Activated naive CD8-positive, alpha-beta T cell treated with anti-CD3 and anti-CD28 coated beads, Interleukin-2, amount 50 U/mL, for 24 hours (primary cell): ENCODE results near the gene GNPTG.

Experiments
- ATAC-seq: fragments of 150-1000 bp; cut with Tn5 transposase; one replicate; pipeline ENCODE4 v1.10.0; 2021
- DNase-seq: peaks from one replicate; pipeline ENCODE4 v3.0.0; 2021
- H3K27ac Mint-ChIP-seq: one replicate; pipeline ENCODE4 v1.8.0; 2021; ENCODE audit warnings: mild to moderate bottlenecking, mixed read lengths
- H3K27me3 Mint-ChIP-seq: one replicate; pipeline ENCODE4 v1.8.0; 2021; ENCODE audit warnings: mixed read lengths
- H3K36me3 Mint-ChIP-seq: one replicate; pipeline ENCODE4 v1.8.0; 2021; ENCODE audit warnings: low read depth, mixed read lengths
- H3K4me1 Mint-ChIP-seq: one replicate; pipeline ENCODE4 v1.8.0; 2021; ENCODE audit warnings: mixed read lengths
- H3K4me3 Mint-ChIP-seq: one replicate; pipeline ENCODE4 v1.8.0; 2021; ENCODE audit warnings: mild to moderate bottlenecking, moderate library complexity, mixed read lengths
- H3K9me3 Mint-ChIP-seq: one replicate; pipeline ENCODE4 v1.8.0; 2021; ENCODE audit warnings: mixed read lengths

Gene GNPTG

GRCh38 chr16:1393613-1394176, 42.0 kb downstream of the GNPTG start:
- ATAC-seq, result no peak
- Mint-ChIP-seq H3K9me3 (no peaks in the 10 kb centered on the region), H3K4me1 (no peaks in the 10 kb centered on the region), H3K36me3 (peaks cover 2% of the 10 kb centered on the region), H3K27me3 (no peaks in the 10 kb centered on the region), H3K27ac (no peak overlapping the region), H3K4me3 (no peak overlapping the region)
- no peak for DNase-seq

GRCh38 chr16:1394367-1394951, 42.7 kb downstream of the GNPTG start:
- Mint-ChIP-seq H3K4me3 (no peak overlapping the region), H3K36me3 (peaks cover 2% of the 10 kb centered on the region), H3K9me3 (no peaks in the 10 kb centered on the region)

GRCh38 chr16:1395444-1396031, 43.8 kb downstream of the GNPTG start:
- H3K27ac Mint-ChIP-seq, result no peak overlapping the region
- H3K4me3 Mint-ChIP-seq, result no peak overlapping the region
- H3K4me1 Mint-ChIP-seq, result no peaks in the 10 kb centered on the region
- ATAC-seq (no peak), DNase-seq (no peak)
- H3K27me3 Mint-ChIP-seq, result no peaks in the 10 kb centered on the region
- H3K9me3 Mint-ChIP-seq, result no peaks in the 10 kb centered on the region
- peaks cover 2% of the 10 kb centered on the region for H3K36me3 Mint-ChIP-seq

More at GRCh38 chr16:1394367-1394951, 42.7 kb downstream of the GNPTG start:
- H3K27ac Mint-ChIP-seq, result no peak overlapping the region
- DNase-seq (no peak), ATAC-seq (no peak)
- H3K4me1 Mint-ChIP-seq, result no peaks in the 10 kb centered on the region
- no peaks in the 10 kb centered on the region for H3K27me3 Mint-ChIP-seq

GRCh38 chr16:1397779-1398178, 46.0 kb downstream of the GNPTG start:
- DNase-seq, result no peak
- ATAC-seq, result no peak
- Mint-ChIP-seq H3K4me1 (no peaks in the 10 kb centered on the region), H3K36me3 (no peaks in the 10 kb centered on the region), H3K4me3 (no peak overlapping the region), H3K9me3 (no peaks in the 10 kb centered on the region), H3K27me3 (no peaks in the 10 kb centered on the region), H3K27ac (no peak overlapping the region)

- H3K27ac Mint-ChIP-seq, result no peak overlapping the region
- no peak overlapping the region for H3K4me3 Mint-ChIP-seq
- ATAC-seq, result no peak
- H3K27me3 Mint-ChIP-seq, result no peaks in the 10 kb centered on the region
- H3K9me3 Mint-ChIP-seq, result no peaks in the 10 kb centered on the region
- no peak for DNase-seq
- no peaks in the 10 kb centered on the region for H3K36me3 Mint-ChIP-seq
- no peaks in the 10 kb centered on the region for H3K4me1 Mint-ChIP-seq
Observed at GRCh38 chr16:1398351-1398750, 46.6 kb downstream of the GNPTG start.

GRCh38 chr16:1398826-1399581, 47.3 kb downstream of the GNPTG start:
- Mint-ChIP-seq H3K36me3 (no peaks in the 10 kb centered on the region), H3K27me3 (no peaks in the 10 kb centered on the region), H3K9me3 (no peaks in the 10 kb centered on the region), H3K4me1 (no peaks in the 10 kb centered on the region), H3K27ac (no peak overlapping the region), H3K4me3 (no peak overlapping the region)
- ATAC-seq, result no peak
- no peak for DNase-seq

- no peak for DNase-seq
- Mint-ChIP-seq H3K4me3 (no peak overlapping the region), H3K4me1 (no peaks in the 10 kb centered on the region), H3K27ac (no peak overlapping the region), H3K9me3 (no peaks in the 10 kb centered on the region), H3K27me3 (no peaks in the 10 kb centered on the region), H3K36me3 (no peaks in the 10 kb centered on the region)
- no peak for ATAC-seq
Observed at GRCh38 chr16:1401061-1401757, 49.5 kb downstream of the GNPTG start.

GRCh38 chr16:1401758-1402154, 50.0 kb downstream of the GNPTG start:
- Mint-ChIP-seq H3K27ac (no peak overlapping the region), H3K4me3 (no peak overlapping the region), H3K27me3 (no peaks in the 10 kb centered on the region), H3K9me3 (no peaks in the 10 kb centered on the region), H3K4me1 (no peaks in the 10 kb centered on the region), H3K36me3 (no peaks in the 10 kb centered on the region)
- ATAC-seq, result no peak
- no peak for DNase-seq

- H3K9me3 Mint-ChIP-seq, result no peaks in the 10 kb centered on the region
- no peaks in the 10 kb centered on the region for H3K36me3 Mint-ChIP-seq
- peaks cover 6% of the 10 kb centered on the region for H3K4me1 Mint-ChIP-seq
- DNase-seq (no peak), ATAC-seq (no peak)
- no peaks in the 10 kb centered on the region for H3K27me3 Mint-ChIP-seq
- H3K4me3 Mint-ChIP-seq, result no peak overlapping the region
- no peak overlapping the region for H3K27ac Mint-ChIP-seq
Observed at GRCh38 chr16:1403036-1403435, 51.3 kb downstream of the GNPTG start.

GRCh38 chr16:1403733-1404132, 52.0 kb downstream of the GNPTG start:
- H3K4me3 Mint-ChIP-seq, result no peak overlapping the region
- no peaks in the 10 kb centered on the region for H3K27me3 Mint-ChIP-seq
- peaks cover 8% of the 10 kb centered on the region for H3K4me1 Mint-ChIP-seq
- DNase-seq (no peak), ATAC-seq (no peak)
- no peak overlapping the region for H3K27ac Mint-ChIP-seq
- H3K36me3 Mint-ChIP-seq, result no peaks in the 10 kb centered on the region
- no peaks in the 10 kb centered on the region for H3K9me3 Mint-ChIP-seq

GRCh38 chr16:1407753-1408152, 56.0 kb downstream of the GNPTG start:
- Mint-ChIP-seq H3K9me3 (no peaks in the 10 kb centered on the region), H3K36me3 (no peaks in the 10 kb centered on the region), H3K4me3 (peak overlapping the region; percentile 77), H3K4me1 (peaks cover 15% of the 10 kb centered on the region), H3K27ac (peak overlapping the region; percentile 46), H3K27me3 (no peaks in the 10 kb centered on the region)
- ATAC-seq, result peak; percentile 7
- no peak for DNase-seq

- no peaks in the 10 kb centered on the region for H3K27me3 Mint-ChIP-seq
- H3K36me3 Mint-ChIP-seq, result no peaks in the 10 kb centered on the region
- H3K4me3 Mint-ChIP-seq, result peak overlapping the region; percentile 77
- peaks cover 15% of the 10 kb centered on the region for H3K4me1 Mint-ChIP-seq
- ATAC-seq, result peak; percentile 87
- H3K27ac Mint-ChIP-seq, result peak overlapping the region; percentile 46
- no peaks in the 10 kb centered on the region for H3K9me3 Mint-ChIP-seq
- DNase-seq, result peak; percentile 98
Observed at GRCh38 chr16:1408171-1408837, 56.6 kb downstream of the GNPTG start.

GRCh38 chr16:1412847-1413246, 61.1 kb downstream of the GNPTG start:
- Mint-ChIP-seq H3K4me3 (peak overlapping the region; percentile 17), H3K36me3 (no peaks in the 10 kb centered on the region), H3K9me3 (no peaks in the 10 kb centered on the region), H3K27ac (no peak overlapping the region), H3K4me1 (peaks cover 18% of the 10 kb centered on the region), H3K27me3 (no peaks in the 10 kb centered on the region)
- ATAC-seq (no peak), DNase-seq (no peak)
